ENCODE data around the gene DCAF5.

DCAF5 gene

GRCh38 chr14:69005432-69006148 is 147.3 kb downstream of the DCAF5 start:
- H3K9me2 ChIP-seq (replicated peaks; ENCODE audit: low read depth, low read length) = no peaks in the 10 kb centered on the region
- H3K9ac ChIP-seq (ENCODE audit: low read depth, low read length, poor library complexity, severe bottlenecking) = no peak overlapping the region
- no peaks in the 10 kb centered on the region for H3K4me1 ChIP-seq (ENCODE audit: insufficient read depth, low read length, poor library complexity, severe bottlenecking)
- TF ChIP-seq EZH2phosphoT487 (IDR thresholded peaks at IDR 0.05; ENCODE audit: borderline replicate concordance) = no peak
- TF ChIP-seq, protein P1, sequence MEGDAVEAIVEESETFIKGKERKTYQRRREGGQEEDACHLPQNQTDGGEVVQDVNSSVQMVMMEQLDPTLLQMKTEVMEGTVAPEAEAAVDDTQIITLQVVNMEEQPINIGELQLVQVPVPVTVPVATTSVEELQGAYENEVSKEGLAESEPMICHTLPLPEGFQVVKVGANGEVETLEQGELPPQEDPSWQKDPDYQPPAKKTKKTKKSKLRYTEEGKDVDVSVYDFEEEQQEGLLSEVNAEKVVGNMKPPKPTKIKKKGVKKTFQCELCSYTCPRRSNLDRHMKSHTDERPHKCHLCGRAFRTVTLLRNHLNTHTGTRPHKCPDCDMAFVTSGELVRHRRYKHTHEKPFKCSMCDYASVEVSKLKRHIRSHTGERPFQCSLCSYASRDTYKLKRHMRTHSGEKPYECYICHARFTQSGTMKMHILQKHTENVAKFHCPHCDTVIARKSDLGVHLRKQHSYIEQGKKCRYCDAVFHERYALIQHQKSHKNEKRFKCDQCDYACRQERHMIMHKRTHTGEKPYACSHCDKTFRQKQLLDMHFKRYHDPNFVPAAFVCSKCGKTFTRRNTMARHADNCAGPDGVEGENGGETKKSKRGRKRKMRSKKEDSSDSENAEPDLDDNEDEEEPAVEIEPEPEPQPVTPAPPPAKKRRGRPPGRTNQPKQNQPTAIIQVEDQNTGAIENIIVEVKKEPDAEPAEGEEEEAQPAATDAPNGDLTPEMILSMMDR (conservative IDR thresholded peaks at IDR 0.05; ENCODE audit: low read length) = no peak
- no peaks in the 10 kb centered on the region for H3K27me3 ChIP-seq (ENCODE audit: insufficient read depth, low read length, poor library complexity, severe bottlenecking)
- H3F3A ChIP-seq (ENCODE audit: low read depth) = no peaks in the 10 kb centered on the region
- H3K79me2 ChIP-seq (ENCODE audit: insufficient read depth, low read length) = no peaks in the 10 kb centered on the region
- no peak overlapping the region for H3K4me3 ChIP-seq (ENCODE audit: low read length, poor library complexity, severe bottlenecking)
- no peaks in the 10 kb centered on the region for H3K9me3 ChIP-seq (ENCODE audit: insufficient read depth, low read depth, low read length)
- H2AFZ ChIP-seq (ENCODE audit: low read length) = no peak overlapping the region
- no peaks in the 10 kb centered on the region for H4K20me1 ChIP-seq (ENCODE audit: insufficient read depth, low read length, poor library complexity, severe bottlenecking)
- H3K36me3 ChIP-seq (ENCODE audit: insufficient read depth, low read length) = no peaks in the 10 kb centered on the region
- H3K4me2 ChIP-seq (ENCODE audit: low read depth, low read length, poor library complexity, severe bottlenecking) = no peak overlapping the region

DNA sequence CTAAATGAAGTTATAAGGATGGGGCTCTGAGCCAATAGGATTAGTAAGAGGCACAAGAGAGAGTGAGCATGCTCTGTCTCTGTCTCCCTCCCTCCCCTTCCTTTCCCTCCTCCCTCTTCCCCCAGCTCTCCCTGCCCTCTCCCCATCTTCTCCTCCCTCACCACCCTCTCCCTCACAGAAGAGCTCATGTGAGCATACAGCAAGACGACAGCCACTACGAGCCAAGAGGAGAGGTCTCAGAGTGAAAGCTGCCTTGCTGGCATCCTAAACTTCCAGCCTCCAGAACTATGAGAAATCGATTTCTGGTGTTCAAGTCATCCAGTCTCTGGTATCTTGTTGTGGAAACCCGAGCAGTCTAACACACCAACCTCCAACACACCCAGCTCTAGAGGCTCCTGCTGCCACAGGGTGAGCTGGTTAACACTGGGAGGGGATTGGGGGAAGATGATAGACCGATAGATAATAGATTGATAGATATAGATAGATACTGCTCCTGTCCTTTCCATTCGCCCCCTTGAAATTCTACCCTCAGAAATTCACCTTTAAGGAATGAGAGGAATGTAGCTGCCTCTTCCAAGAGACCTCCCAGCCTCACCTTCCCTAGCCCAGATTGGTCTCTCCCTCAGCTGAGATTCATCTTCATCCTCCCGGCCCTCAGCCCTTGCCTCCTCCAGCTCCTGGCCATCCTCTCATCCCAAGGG is 148.0 kb downstream of the DCAF5 start:
- Histone ChIP-seq H3K36me3 (ENCODE audit: insufficient read depth, low read length) (no peaks in the 10 kb centered on the region), H3K4me2 (ENCODE audit: low read depth, low read length, poor library complexity, severe bottlenecking) (no peak overlapping the region), H3K9me3 (ENCODE audit: insufficient read depth, low read depth, low read length) (no peaks in the 10 kb centered on the region), H3K9me2 (replicated peaks; ENCODE audit: low read depth, low read length) (no peaks in the 10 kb centered on the region), H3K27me3 (ENCODE audit: insufficient read depth, low read length, poor library complexity, severe bottlenecking) (no peaks in the 10 kb centered on the region), H3K79me2 (ENCODE audit: insufficient read depth, low read length) (no peaks in the 10 kb centered on the region), H2AFZ (ENCODE audit: low read length) (no peak overlapping the region), H3K9ac (ENCODE audit: low read depth, low read length, poor library complexity, severe bottlenecking) (no peak overlapping the region), H3K4me3 (ENCODE audit: low read length, poor library complexity, severe bottlenecking) (no peak overlapping the region), H3K4me1 (ENCODE audit: insufficient read depth, low read length, poor library complexity, severe bottlenecking) (no peaks in the 10 kb centered on the region), H3F3A (ENCODE audit: low read depth) (no peaks in the 10 kb centered on the region), H4K20me1 (ENCODE audit: insufficient read depth, low read length, poor library complexity, severe bottlenecking) (no peaks in the 10 kb centered on the region)
- TF ChIP-seq EZH2phosphoT487 (IDR thresholded peaks at IDR 0.05; ENCODE audit: borderline replicate concordance) = no peak
- TF ChIP-seq, protein P1 (conservative IDR thresholded peaks at IDR 0.05; ENCODE audit: low read length) = no peak

DNA sequence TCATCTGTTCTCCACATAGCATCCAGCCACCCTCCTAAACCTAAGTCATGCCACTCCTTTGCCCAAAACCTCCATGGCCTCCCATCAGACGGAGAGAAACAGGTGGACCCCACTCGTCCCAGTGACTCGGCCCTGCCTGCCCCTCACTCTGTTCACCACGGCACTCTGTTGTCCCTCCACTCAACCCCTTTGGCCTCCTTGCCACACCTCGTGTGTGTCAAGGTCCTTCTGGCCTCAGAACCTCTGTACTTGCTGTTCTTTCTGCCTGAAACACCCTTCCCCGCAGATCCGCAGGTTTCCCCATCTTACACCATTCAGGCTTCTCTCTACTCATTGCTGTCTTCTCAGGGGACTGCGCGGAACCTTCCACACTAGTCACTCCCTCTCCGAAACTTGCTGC is 149.3 kb downstream of the DCAF5 start:
- no peak overlapping the region for H3K9ac ChIP-seq (ENCODE audit: low read depth, low read length, poor library complexity, severe bottlenecking)

More for the DNA sequence above, 149.3 kb downstream of the DCAF5 start:
- no peaks in the 10 kb centered on the region for H3K9me3 ChIP-seq (ENCODE audit: insufficient read depth, low read depth, low read length)
- H3K4me2 ChIP-seq (ENCODE audit: low read depth, low read length, poor library complexity, severe bottlenecking) = no peak overlapping the region
- H3K9me2 ChIP-seq (replicated peaks; ENCODE audit: low read depth, low read length) = no peaks in the 10 kb centered on the region
- H3K36me3 ChIP-seq (ENCODE audit: insufficient read depth, low read length) = no peaks in the 10 kb centered on the region
- H4K20me1 ChIP-seq (ENCODE audit: insufficient read depth, low read length, poor library complexity, severe bottlenecking) = no peaks in the 10 kb centered on the region
- no peaks in the 10 kb centered on the region for H3K4me1 ChIP-seq (ENCODE audit: insufficient read depth, low read length, poor library complexity, severe bottlenecking)
- H3K79me2 ChIP-seq (ENCODE audit: insufficient read depth, low read length) = no peaks in the 10 kb centered on the region
- no peak overlapping the region for H3K4me3 ChIP-seq (ENCODE audit: low read length, poor library complexity, severe bottlenecking)
- TF ChIP-seq, protein P1 (conservative IDR thresholded peaks at IDR 0.05; ENCODE audit: low read length) = no peak
- no peak for TF ChIP-seq EZH2phosphoT487 (IDR thresholded peaks at IDR 0.05; ENCODE audit: borderline replicate concordance)
- no peaks in the 10 kb centered on the region for H3F3A ChIP-seq (ENCODE audit: low read depth)
- no peak overlapping the region for H2AFZ ChIP-seq (ENCODE audit: low read length)
- H3K27me3 ChIP-seq (ENCODE audit: insufficient read depth, low read length, poor library complexity, severe bottlenecking) = no peaks in the 10 kb centered on the region
